Muscle of arm (tissue), 12 donors: ENCODE results near the gene MYPN. TPM values are rescaled to one million over a fixed set of nuclear protein-coding genes. Genes with fewer than 3 reads are reported as not detected.
"Not testable (repeated sequence)": the region's sequence is repeated elsewhere in the genome, so short reads cannot be mapped to it uniquely, and the experiment has no call there.

Experiments
- DNase-seq: peaks from one replicate; pipeline ENCODE4 v3.0.0-alpha.2; 2013
- polyA plus RNA-seq, 12 donors: library from polyadenylated mRNA; unstranded; fragments of 120-200 nt; gene quantifications; one replicate each; pipeline ENCODE4 v1.2.1, GENCODE V29; 2013; ENCODE audit not compliant: insufficient read length in 12 of 12

Gene MYPN
- polyA plus RNA-seq, 12 donors = 29.1 to 122 (median 89.3) TPM; not detected in 1

DNA sequence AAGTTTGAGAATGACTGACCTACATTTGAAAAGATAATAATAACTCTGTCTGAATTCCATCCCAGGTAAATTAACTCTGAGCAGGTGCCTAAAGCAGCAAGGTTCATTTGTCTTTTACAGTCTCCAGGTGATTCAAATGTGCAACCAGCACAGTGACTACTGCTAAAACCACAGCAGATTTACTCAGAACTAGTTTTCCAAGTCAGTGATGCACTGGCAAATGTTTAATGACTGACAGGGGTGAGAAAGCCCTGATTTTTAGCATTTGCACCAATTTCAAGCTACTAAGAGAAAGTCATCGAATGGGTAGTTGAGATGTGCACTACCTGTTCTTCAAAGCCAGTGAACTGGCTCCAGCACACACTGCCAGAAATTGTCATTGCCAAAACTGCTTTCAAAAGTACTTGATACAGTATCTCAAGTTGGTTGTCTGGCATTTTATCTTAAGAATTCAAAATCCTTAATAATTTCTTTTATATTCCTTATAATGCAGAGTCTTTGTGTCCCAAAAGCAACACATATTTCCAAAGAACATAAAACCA, 62.3 kb downstream of the MYPN start:
- no peak for DNase-seq

DNA sequence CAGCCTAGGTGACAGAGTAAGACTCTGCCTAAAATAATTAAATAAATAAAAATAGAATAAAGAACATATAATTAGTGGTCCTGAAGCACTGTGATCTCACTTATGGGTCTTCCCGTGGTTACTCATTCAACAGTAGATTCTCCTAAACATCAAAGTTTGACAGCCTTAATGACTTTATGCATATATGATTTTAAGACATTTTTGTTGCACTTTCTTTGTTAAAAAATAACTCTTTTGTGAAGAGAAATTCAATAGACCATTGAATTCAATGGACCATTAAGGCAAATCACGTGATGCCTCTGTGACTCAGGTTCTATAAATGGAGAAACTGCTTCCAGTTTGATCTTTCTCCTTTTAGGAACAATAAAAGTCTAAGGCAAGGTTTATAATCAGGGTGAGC, 63.0 kb downstream of the MYPN start:
- no peak for DNase-seq

DNA sequence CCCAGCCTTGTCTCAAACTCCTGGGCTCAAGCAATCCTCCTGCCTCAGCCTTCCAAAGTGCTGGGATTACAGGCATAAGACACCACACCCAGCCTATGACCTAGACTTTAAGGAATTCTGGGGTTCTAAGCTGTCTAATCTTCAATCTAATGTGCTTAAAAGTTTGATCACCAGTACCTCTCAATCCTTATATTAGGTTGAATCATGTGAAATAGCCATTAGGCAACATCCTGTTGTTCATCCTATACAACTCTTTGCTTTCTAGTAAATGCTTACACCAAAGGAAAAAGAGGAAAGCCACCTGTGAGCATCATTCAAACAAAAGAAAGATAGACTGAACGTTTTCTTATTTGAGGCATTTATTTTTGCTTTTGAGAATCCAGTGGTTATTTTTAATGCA, 66.7 kb downstream of the MYPN start:
- DNase-seq = no peak

DNA sequence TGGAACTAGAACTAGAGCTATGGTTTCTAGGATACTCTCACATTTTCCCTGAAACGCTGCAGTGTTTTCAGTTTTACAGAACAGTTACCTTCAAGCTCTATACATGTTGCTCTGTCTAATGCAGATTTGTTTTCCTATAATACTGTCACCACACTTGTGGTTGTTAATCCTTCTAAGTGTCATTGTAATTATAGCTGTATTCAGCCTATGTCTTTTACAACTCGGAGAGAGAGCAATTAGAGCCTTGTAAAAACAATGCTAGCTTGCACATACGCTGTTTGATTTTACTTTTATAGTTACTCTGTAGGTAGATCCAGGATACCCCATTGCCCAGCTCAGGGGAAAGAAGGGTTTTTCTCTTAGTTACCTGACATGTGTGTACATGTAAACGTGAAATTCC, 67.5 kb downstream of the MYPN start:
- DNase-seq = no peak

GRCh38 chr10:68178592-68178991, 69.3 kb downstream of the MYPN start:
- no peak for DNase-seq

DNA sequence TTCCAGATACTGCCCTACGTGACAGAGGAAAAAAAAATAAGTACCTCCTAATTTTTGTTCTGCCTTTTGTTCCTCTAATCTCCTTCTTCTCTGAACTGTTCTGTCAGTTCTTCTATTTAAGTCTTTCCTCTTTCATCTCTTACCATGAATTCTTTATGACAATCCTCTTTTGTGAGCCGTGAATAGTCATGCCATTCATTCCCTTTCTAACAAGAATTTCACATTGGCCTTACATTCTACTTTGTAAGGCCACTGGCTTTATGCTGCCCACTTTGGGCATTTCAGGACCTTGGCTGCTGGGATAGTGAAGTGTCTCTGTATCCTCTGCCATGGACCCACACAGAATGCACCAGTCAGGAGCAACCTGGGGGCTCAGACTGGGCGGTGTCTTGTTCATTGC, 69.7 kb downstream of the MYPN start:
- no peak for DNase-seq

GRCh38 chr10:68180490-68180889, 71.2 kb downstream of the MYPN start:
- DNase-seq = no peak

DNA sequence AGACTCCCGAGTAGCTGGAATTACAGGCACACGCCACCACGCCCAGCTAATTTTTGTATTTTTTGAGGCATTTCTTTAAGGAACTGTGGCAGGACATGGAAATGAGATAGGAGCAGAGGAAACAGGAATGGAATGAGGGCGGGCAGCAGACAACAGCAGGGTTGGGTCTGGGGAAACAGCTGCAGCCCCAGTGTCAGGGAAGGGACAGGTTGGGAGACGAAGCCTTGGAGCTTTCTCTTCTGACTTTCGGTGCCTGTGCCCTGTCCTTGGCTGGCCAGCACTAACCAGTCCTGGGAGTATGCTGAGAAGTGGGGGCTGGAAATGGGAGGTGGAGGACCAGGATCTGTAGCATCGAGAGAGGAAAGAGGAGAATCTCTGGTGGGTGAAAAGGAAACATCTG, 75.3 kb downstream of the MYPN start:
- peak; percentile 3 for DNase-seq

DNA sequence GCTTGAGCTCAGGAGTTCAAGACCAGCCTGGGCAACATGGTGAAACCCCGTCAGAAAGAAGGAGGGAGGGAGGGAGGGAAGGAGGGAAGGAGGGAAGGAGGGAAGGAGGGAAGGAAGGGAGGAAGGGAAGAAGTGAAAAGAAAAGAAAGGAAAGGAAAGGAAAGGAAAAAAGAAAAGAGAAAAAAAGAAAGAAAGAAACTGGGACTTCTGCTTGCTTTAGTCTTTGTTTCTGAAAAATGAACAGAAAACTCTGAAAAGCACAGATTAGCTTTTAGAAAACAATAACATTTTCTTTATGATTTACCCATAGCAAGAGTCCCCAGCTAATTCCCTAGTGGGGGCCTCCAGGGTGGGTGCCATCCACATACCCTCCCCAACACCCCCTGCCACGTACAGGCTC, 75.8 kb downstream of the MYPN start:
- no peak for DNase-seq

DNA sequence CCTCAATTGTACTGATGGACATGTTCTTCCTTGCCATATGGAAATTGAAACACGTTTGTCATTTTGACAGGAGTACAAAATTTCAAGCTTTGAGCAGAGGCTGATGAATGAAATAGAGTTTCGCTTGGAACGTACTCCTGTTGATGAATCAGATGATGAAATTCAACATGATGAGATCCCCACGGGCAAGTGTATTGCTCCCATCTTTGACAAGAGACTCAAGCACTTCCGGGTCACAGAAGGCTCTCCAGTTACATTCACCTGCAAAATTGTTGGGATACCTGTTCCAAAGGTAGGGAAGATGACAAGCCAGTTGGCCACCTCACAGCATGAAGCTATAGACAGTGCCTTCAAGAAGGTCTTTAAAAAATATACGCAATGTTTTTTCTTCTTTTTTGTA, 79.5 kb downstream of the MYPN start:
- no peak for DNase-seq

- DNase-seq = no peak
Observed at GRCh38 chr10:68192113-68192512, 82.8 kb downstream of the MYPN start.

GRCh38 chr10:68194290-68194689, 85.0 kb downstream of the MYPN start:
- DNase-seq = no peak

- DNase-seq = not testable (repeated sequence)
Observed at GRCh38 chr10:68195776-68196175, 86.5 kb downstream of the MYPN start.

DNA sequence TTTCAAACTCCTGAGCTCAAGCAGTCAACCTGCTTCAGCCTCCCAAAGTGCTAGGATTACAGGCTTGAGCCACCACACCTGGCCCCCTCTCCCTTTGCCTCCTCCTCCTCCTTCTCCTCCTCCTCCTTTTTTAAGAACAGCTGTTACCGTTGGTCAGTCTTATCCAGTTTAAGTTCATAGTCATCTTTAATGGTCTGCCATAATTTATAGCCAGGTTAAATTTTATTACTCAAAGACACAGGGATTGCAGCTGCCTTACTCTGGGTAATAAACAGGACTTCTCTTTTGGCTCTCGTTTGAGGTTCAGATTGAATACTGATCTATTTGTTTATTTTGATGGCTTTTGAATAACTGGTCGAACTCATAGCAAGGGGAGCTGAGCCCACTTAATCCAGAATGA, 87.4 kb downstream of the MYPN start:
- no peak for DNase-seq

- DNase-seq = no peak
Observed at GRCh38 chr10:68202960-68203353, 93.7 kb downstream of the MYPN start.

- peak; percentile 7 for DNase-seq
Observed at GRCh38 chr10:68208424-68209042, 99.2 kb downstream of the MYPN start.

- no peak for DNase-seq
Observed at GRCh38 chr10:68211669-68212068, 102.4 kb downstream of the MYPN start.

DNA sequence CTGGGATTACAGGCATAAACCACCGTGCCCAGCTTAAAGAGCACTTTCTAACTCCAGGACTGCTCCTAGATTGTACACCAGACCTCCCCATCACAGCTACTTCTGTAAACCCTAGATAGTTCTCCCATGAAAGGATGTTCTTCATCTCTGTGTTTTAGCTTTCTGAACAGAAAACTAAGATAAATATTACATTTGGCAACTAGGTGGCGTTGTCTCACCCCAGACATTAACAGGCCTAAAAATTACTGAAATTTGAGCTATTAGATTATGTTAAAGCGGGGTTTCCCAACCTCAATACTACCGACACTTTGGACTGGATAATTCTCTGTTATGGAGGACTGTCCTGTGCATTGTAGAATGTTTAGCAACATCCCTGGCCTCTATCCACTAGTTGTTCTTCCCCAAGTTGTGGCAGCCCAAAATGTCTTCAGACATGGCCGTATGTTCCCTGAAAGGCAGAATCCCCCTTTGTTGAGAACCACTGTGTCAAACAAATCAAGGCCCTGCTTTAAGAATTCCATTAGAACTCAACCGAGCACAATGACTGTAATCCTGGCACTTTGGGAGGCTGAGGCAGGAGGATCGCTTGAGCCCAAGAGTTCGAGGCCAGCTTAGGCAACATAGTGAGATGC, 103.5 kb downstream of the MYPN start:
- peak; percentile 19 for DNase-seq

- DNase-seq = no peak
Observed at GRCh38 chr10:68218786-68219185, 109.5 kb downstream of the MYPN start.

DNA sequence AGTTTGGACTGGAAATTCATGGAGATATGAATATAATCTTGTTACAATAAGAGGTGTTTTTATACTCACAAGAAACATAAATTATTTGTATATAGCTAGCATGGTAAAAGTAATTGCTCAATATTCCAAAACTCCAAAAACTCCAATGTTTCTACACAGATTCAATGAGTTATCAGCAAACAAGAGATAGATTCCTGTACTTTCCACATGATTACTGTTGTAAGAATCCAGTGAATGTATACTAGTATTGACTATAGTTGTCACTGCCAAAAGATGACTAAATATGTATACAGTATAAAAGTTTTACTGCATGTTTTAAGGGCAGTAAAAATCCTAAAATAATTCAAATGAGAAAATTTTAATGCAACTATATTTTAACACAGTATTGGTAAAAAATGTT, 111.9 kb downstream of the MYPN start:
- no peak for DNase-seq

DNA sequence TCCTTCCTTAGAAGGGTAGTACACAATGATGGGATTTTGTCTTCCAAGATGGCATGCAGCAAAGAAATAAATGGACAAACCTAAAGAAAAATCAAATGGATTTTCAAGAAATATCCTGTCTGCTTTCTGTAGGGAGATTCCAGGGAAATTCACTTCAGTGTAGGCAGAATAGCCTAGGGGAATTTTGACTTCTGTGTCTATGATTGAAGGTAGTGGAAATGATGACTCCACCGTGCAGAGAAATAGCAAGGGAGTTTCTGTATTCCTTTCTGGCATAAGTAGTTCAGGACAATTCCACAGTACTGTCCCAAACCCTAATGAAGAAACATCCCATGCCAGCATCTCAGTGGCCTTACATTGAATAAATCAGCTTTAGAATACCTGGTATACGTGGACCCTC, 113.1 kb downstream of the MYPN start:
- DNase-seq = no peak

DNA sequence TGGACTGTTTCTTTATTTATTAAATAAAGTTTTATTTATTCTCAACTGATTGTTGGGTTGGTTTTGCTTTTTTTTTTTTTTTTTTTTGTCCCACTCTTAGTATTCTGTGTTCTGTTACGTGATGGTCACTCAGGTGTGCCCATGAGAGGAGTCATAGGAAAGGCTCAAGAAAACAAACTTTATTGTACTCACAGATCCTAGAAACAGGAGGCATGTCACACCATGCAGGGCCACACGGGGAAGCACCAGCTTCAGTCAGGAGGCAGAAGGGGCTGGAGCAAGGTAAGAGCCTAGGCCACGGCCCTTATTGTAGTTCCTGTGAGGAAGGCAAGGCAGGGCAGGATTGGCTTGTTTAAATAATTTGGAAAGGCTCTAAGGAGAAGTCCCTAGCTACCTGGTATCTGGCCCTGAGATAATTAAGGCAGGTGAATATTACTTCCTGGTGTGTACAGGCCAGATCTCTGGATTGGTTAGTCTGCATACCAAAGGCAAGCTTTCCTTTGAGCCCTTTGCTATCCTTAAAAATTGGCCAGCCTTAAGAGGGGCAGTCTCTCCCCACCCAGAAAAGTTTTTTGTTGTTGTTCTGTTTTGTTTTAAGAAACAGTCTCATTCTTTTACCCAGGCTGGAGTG, 114.4 kb downstream of the MYPN start:
- no peak for DNase-seq

DNA sequence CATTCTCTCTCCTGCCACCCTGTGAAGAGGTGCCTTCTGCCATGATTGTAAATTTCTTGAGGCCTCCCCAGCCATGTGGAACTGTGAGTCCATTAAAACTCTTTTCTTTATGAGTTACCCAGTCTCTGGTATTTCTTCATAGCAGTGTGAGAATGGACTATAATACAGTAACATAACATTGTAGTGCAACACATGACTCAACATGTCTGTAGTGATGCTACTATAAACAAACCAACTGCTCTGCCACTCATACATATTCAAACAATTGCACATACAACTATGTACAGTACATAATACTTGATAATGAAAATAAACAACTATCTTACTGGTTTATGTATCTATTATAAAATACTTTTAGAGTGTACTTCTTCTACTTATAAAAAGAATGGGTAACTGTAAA, 115.5 kb downstream of the MYPN start:
- DNase-seq = no peak
